ENCODE results near the gene LRSAM1.
"Not testable (repeated sequence)": the region's sequence is repeated elsewhere in the genome, so short reads cannot be mapped to it uniquely, and the experiment has no call there.

Gene LRSAM1

GRCh38 chr9:127457191-127457878 lies 6.0 kb downstream of the LRSAM1 start:
- no peak for DNase-seq (ENCODE audit: low spot score)

- no peak for DNase-seq (ENCODE audit: low spot score)
Measured at GRCh38 chr9:127458921-127459320, 7.6 kb downstream of the LRSAM1 start.

GRCh38 chr9:127463382-127463781 lies 12.1 kb downstream of the LRSAM1 start:
- no peak for DNase-seq (ENCODE audit: low spot score)

- DNase-seq (ENCODE audit: low spot score), result no peak
Measured at GRCh38 chr9:127463911-127464310, 12.6 kb downstream of the LRSAM1 start.

- DNase-seq (ENCODE audit: low spot score), result not testable (repeated sequence)
Measured at GRCh38 chr9:127466407-127466917, 15.2 kb downstream of the LRSAM1 start.

- no peak for DNase-seq (ENCODE audit: low spot score)
Measured at GRCh38 chr9:127467621-127468020, 16.3 kb downstream of the LRSAM1 start.

- DNase-seq (ENCODE audit: low spot score), result no peak
Measured at GRCh38 chr9:127470662-127471061, 19.4 kb downstream of the LRSAM1 start.

- no peak for DNase-seq (ENCODE audit: low spot score)
Measured at GRCh38 chr9:127473501-127473900, 22.2 kb downstream of the LRSAM1 start.

- DNase-seq (ENCODE audit: low spot score), result no peak
Measured at GRCh38 chr9:127473932-127474331, 22.6 kb downstream of the LRSAM1 start.

GRCh38 chr9:127474592-127474991 lies 23.3 kb downstream of the LRSAM1 start:
- no peak for DNase-seq (ENCODE audit: low spot score)

- DNase-seq (ENCODE audit: low spot score), result no peak
Measured at GRCh38 chr9:127479507-127480081, 28.3 kb downstream of the LRSAM1 start.

- no peak for DNase-seq (ENCODE audit: low spot score)
Measured at GRCh38 chr9:127482662-127483061, 31.4 kb downstream of the LRSAM1 start.

- no peak for DNase-seq (ENCODE audit: low spot score)
Measured at GRCh38 chr9:127485995-127486394, 34.7 kb downstream of the LRSAM1 start.

- no peak for DNase-seq (ENCODE audit: low spot score)
Measured at GRCh38 chr9:127488946-127489345, 37.6 kb downstream of the LRSAM1 start.

- DNase-seq (ENCODE audit: low spot score), result no peak
Measured at GRCh38 chr9:127489471-127490115, 38.3 kb downstream of the LRSAM1 start.

- DNase-seq (ENCODE audit: low spot score), result no peak
Measured at GRCh38 chr9:127490535-127491230, 39.4 kb downstream of the LRSAM1 start.

- DNase-seq (ENCODE audit: low spot score), result no peak
Measured at GRCh38 chr9:127491516-127491915, 40.2 kb downstream of the LRSAM1 start.

- DNase-seq (ENCODE audit: low spot score), result no peak
Measured at GRCh38 chr9:127492616-127493015, 41.3 kb downstream of the LRSAM1 start.

- no peak for DNase-seq (ENCODE audit: low spot score)
Measured at GRCh38 chr9:127493592-127494303, 42.4 kb downstream of the LRSAM1 start.

- no peak for DNase-seq (ENCODE audit: low spot score)
Measured at GRCh38 chr9:127494304-127494702, 43.0 kb downstream of the LRSAM1 start.

- no peak for DNase-seq (ENCODE audit: low spot score)
Measured at GRCh38 chr9:127495884-127496555, 44.7 kb downstream of the LRSAM1 start.

Measured in left forelimb (tissue), 1 donor.